8988T (cell line): ENCODE data around the gene MYCBPAP.

Experiments
- DNase-seq: peaks from one replicate; pipeline ENCODE4 v3.0.0; 2011

Gene MYCBPAP

DNA sequence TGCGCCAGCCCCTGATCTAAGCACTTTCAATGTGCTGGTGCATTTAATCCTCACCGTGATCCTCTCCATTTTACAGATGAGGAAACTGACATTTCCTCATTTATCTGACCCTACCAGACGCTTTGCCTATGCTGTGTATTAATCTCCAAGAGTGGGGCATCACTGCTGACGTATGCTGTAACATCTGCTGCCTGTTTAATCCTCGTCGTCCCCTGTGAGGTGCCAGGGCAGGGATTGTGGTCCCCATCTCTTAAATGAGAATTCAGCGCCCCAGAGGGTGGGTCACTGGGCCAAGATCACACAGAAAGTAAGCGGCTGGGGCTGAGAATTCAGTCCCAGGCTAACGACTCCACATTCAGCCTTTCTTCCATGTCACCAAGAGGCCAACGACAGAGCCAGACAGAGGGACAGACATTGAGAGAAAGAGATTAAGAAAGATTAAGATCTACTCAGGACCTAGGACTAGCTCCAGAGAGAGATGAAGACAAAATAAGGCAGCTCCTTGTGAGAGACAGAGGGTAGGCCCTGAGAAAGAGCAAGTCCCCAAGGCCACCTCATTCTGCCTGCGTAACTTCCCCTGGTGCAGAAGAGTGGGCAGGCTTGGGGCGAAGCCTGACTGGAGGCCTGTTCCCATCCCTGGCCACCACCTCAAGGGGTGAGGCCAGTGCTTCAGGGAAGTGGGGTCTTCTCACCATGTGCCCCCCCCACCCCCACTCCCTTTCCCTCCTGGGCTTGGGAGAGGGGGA lies 65.8 kb downstream of the MYCBPAP start:
- no peak for DNase-seq

DNA sequence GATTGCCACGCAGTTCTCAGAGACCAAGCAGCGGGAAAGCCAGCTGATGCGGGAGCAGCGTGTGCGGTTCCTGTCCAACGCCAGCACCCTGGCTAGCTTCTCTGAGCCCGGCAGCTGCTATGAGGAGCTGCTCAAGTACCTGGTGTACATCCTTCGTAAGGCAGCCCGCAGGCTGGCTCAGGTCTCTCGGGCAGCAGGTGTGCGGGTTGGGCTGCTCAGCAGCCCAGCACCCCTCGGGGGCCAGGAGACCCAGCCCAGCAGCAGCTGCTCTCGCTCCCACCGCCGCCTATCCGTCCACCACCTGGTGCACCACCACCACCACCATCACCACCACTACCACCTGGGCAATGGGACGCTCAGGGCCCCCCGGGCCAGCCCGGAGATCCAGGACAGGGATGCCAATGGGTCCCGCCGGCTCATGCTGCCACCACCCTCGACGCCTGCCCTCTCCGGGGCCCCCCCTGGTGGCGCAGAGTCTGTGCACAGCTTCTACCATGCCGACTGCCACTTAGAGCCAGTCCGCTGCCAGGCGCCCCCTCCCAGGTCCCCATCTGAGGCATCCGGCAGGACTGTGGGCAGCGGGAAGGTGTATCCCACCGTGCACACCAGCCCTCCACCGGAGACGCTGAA lies 67.5 kb downstream of the MYCBPAP start:
- no peak for DNase-seq

DNA sequence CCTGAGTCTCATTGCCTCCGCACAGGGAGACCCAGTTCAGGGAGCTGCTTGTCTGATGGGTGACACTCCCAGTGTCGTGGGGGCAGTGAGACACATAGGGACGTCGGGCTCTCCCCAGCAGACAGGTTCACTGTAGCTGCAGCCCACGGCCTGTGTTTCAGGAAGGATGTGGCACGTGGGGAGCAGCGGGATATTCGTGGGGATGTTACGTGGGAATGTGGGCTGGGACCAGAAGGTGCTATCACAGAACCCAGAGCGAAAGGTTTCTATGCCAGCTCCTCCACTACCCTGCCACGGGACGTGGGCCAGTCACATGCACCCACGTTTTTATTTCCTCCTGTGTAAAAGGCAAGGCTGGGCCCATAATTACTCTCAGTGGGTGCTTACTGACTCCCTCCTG lies 68.6 kb downstream of the MYCBPAP start:
- DNase-seq = no peak

DNA sequence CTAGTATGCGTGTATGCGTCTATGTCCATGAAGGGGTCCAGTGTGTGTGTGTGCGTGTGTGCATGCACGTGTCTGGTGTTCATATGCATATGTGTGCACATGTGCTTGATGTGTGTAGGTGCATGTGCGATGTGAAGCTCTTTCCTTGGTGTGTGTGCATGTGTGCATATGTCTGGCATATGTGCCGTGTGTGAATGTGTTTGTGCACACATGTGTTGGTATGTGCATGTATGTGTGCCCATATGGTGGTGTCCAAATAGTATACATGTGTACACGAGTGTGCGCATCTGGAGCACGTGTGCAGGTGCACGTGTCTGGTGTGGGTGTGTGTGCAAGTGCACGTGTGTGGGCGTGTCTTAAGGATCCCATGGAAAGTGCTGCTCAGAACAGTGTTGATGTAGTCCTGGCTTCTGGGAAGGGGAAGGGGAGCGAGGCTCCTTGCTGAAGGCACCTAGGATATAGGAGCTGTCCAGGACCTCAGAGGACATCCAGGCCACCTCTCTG lies 69.3 kb downstream of the MYCBPAP start:
- no peak for DNase-seq

DNA sequence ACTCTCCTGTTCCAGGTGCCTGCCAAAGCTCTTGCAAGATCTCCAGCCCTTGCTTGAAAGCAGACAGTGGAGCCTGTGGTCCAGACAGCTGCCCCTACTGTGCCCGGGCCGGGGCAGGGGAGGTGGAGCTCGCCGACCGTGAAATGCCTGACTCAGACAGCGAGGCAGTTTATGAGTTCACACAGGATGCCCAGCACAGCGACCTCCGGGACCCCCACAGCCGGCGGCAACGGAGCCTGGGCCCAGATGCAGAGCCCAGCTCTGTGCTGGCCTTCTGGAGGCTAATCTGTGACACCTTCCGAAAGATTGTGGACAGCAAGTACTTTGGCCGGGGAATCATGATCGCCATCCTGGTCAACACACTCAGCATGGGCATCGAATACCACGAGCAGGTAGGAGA lies 69.9 kb downstream of the MYCBPAP start:
- DNase-seq = no peak

DNA sequence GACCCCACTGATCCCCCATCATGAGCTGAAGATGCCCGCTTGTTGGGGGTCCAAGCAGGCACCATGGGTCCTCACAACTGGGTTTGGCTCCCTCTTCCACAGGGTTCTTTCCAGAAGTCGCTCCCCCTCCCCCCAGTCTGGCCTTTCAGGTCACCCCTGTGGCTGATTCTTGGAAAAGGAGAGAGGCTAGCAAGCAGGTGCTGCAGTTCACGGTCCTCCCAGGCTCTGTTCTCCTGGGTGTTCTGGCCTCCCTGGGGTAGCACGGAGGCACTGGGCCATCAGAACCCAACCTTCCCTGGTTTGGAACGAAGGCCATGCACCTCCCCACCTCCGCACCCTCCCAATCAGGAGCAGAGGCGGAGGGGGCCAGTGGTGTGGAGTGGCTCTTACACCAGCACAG lies 71.2 kb downstream of the MYCBPAP start:
- no peak for DNase-seq

DNA sequence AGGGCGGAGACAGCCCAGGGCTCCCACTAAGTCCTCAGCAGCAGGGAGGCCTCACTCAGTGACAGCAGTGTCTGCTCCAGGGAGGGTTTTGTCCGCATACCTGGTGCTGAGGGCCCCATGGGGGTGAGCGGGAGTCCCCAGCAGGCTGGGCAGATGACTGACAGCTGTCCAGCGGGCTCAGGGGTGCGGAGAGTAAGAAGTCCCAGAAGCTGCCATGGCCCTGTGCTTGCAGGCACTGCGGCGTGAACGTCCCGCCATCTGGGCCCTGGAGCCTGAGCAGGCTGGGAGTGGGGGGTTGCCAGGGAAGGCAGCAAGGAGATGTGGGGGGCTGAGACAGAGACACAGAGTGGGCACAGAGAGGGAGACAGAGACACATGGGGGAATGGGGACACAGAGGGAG lies 72.4 kb downstream of the MYCBPAP start:
- DNase-seq = no peak
